ENCODE data around the gene AGBL5.

DNA sequence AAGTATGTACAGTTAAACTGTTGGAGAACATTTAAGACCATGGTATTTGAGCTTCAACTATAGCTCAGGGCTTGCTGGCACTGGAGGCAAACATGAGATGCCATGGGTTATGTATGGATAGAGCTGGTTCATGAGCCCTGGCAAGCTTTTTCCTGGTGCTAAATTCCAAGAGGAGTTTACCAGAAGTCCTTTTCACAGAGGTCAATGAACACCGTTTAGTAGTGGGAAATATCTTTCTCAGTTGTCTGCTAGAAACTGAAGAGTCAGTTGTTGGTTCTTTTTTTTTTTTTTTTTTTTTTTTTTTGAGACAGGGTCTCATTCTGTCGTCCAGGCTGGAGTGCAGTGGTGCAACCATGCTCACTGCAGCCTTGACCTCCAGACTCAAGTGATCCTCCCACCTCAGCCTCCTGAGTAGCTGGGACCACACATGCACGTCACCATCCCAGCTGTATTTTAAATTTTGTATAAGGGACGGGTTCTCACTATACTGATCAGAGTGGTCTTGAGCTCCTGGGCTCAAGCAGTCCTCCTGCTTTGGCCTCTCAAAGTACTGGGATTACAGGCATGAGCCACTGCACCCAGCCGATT is 36.4 kb downstream of the AGBL5 start:
- TF ChIP-seq, protein P1, sequence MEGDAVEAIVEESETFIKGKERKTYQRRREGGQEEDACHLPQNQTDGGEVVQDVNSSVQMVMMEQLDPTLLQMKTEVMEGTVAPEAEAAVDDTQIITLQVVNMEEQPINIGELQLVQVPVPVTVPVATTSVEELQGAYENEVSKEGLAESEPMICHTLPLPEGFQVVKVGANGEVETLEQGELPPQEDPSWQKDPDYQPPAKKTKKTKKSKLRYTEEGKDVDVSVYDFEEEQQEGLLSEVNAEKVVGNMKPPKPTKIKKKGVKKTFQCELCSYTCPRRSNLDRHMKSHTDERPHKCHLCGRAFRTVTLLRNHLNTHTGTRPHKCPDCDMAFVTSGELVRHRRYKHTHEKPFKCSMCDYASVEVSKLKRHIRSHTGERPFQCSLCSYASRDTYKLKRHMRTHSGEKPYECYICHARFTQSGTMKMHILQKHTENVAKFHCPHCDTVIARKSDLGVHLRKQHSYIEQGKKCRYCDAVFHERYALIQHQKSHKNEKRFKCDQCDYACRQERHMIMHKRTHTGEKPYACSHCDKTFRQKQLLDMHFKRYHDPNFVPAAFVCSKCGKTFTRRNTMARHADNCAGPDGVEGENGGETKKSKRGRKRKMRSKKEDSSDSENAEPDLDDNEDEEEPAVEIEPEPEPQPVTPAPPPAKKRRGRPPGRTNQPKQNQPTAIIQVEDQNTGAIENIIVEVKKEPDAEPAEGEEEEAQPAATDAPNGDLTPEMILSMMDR (IDR thresholded peaks at IDR 0.05): no peak
- TF ChIP-seq EZH2 (IDR thresholded peaks at IDR 0.05): no peak

Measured in neural progenitor cell (in vitro differentiated cells).